IMR-90 (cell line): ENCODE data around the gene IGSF9B. TPM values are rescaled to one million over a fixed set of nuclear protein-coding genes. Genes with fewer than 3 reads are reported as not detected.

ENCODE experiments used
- ATAC-seq: fragments of 200-7000 bp; cut with Tn5 transposase; 2 replicates; pipeline ENCODE4 v1.9.1; 2020; ENCODE audit warnings: low read depth, mild to moderate bottlenecking, moderate library complexity
- BruUV-seq: library from RNA; stranded (reverse); fragments of 400-500 nt; replicated peaks from 2 replicates; lab custom pipeline; 2021; lab: Mats Ljungman, UMichigan
- CTCF ChIA-PET: fragments of 300-600 bp; formaldehyde crosslinking; extraction: SDS; loops from one replicate; lab custom pipeline; 2021; ENCODE audit warnings: antibody characterized with exemption; lab: Yijun Ruan, JAX
- POLR2A ChIA-PET: fragments of 300-600 bp; sonication (Branson Sonifier 250); formaldehyde crosslinking; loops from one replicate; lab custom pipeline; 2022; ENCODE audit warnings: antibody characterized with exemption; ENCODE audit not compliant: unreplicated experiment; lab: Charles Lee
- DNase-seq: peaks from one replicate; pipeline ENCODE4 v3.0.0; 2013
- H2AFZ ChIP-seq: replicated peaks from 2 replicates; pipeline ENCODE3; 2013; ENCODE audit warnings: low read length, mild to moderate bottlenecking; ENCODE audit not compliant: poor library complexity
- H2AK5ac ChIP-seq: 2 replicates; pipeline ENCODE4 v1.6.1; 2013; ENCODE audit warnings: low read depth, low read length, inconsistent platforms
- H2AK9ac ChIP-seq: replicated peaks from 2 replicates; pipeline ENCODE3; 2013; ENCODE audit warnings: mild to moderate bottlenecking, low read depth, low read length, moderate library complexity; ENCODE audit not compliant: poor library complexity
- H2BK120ac ChIP-seq: 2 replicates; pipeline ENCODE4 v1.6.1; 2013; ENCODE audit warnings: low read depth, low read length, inconsistent platforms
- H2BK15ac ChIP-seq: 3 replicates; pipeline ENCODE4 v1.6.1; 2013; ENCODE audit warnings: low read depth, low read length, inconsistent platforms
- H2BK20ac ChIP-seq: 2 replicates; pipeline ENCODE4 v1.6.1; 2013; ENCODE audit warnings: low read depth, mild to moderate bottlenecking, inconsistent platforms, low read length, moderate library complexity
- H2BK5ac ChIP-seq: 2 replicates; pipeline ENCODE4 v1.6.1; 2013; ENCODE audit warnings: mild to moderate bottlenecking, low read depth, low read length, inconsistent platforms; ENCODE audit not compliant: poor library complexity, severe bottlenecking
- H3K14ac ChIP-seq: replicated peaks from 2 replicates; pipeline ENCODE4 v1.6.1; 2013; ENCODE audit warnings: low read depth, low read length, inconsistent platforms
- H3K18ac ChIP-seq: 2 replicates; pipeline ENCODE4 v1.6.1; 2013; ENCODE audit warnings: low read depth, low read length, control low read depth
- H3K23ac ChIP-seq: 2 replicates; pipeline ENCODE4 v1.6.1; 2013; ENCODE audit warnings: low read depth, low read length, inconsistent platforms
- H3K27ac ChIP-seq: 2 replicates; pipeline ENCODE4 v1.5.1; 2013; ENCODE audit warnings: mild to moderate bottlenecking, control low read depth, low read length; ENCODE audit not compliant: insufficient read depth
- H3K27me3 ChIP-seq: 2 replicates; pipeline ENCODE4 v1.6.1; 2013; ENCODE audit warnings: low read length; ENCODE audit not compliant: control insufficient read depth, insufficient read depth
- H3K36me3 ChIP-seq: 2 replicates; pipeline ENCODE4 v1.6.1; 2013; ENCODE audit warnings: low read length, mixed read lengths; ENCODE audit not compliant: control insufficient read depth, insufficient read depth
- H3K4ac ChIP-seq: 2 replicates; pipeline ENCODE4 v1.6.1; 2013; ENCODE audit warnings: low read depth, low read length, inconsistent platforms
- H3K4me1 ChIP-seq: 2 replicates; pipeline ENCODE4 v1.6.1; 2013; ENCODE audit warnings: low read length, mixed read lengths; ENCODE audit not compliant: control insufficient read depth, insufficient read depth
- H3K4me2 ChIP-seq: 2 replicates; pipeline ENCODE4 v1.6.1; 2013; ENCODE audit warnings: low read depth, mild to moderate bottlenecking, control low read depth, low read length, moderate library complexity
- H3K4me3 ChIP-seq: 2 replicates; pipeline ENCODE4 v1.5.1; 2013; ENCODE audit warnings: low read depth, mild to moderate bottlenecking, control low read depth, low read length, moderate library complexity; ENCODE audit not compliant: insufficient read depth
- H3K56ac ChIP-seq: 2 replicates; pipeline ENCODE4 v1.6.1; 2013; ENCODE audit warnings: low read length, inconsistent platforms; ENCODE audit not compliant: insufficient read depth; ENCODE audit errors: extremely low read depth
- H3K79me1 ChIP-seq, 2 experiments: 2 replicates each; pipeline ENCODE4 v1.6.1; 2013; ENCODE audit warnings: low read length in 2 of 2, inconsistent platforms in 1 of 2, low read depth in 1 of 2
- H3K9ac ChIP-seq: 2 replicates; pipeline ENCODE4 v1.6.1; 2013; ENCODE audit warnings: low read depth, low read length, control low read depth
- H3K9me1 ChIP-seq: 2 replicates; pipeline ENCODE4 v1.6.1; 2013; ENCODE audit warnings: low read length, inconsistent platforms; ENCODE audit not compliant: insufficient read depth
- H3K9me3 ChIP-seq: 2 replicates; pipeline ENCODE4 v1.6.1; 2013; ENCODE audit warnings: low read length; ENCODE audit not compliant: control insufficient read depth, insufficient read depth
- H4K20me1 ChIP-seq: 2 replicates; pipeline ENCODE4 v1.6.1; 2013; ENCODE audit warnings: low read length, inconsistent platforms; ENCODE audit not compliant: insufficient read depth
- H4K5ac ChIP-seq: 2 replicates; pipeline ENCODE4 v1.6.1; 2013; ENCODE audit warnings: mild to moderate bottlenecking, low read depth, low read length, control low read depth
- H4K8ac ChIP-seq, 2 experiments: 2 replicates each; pipeline ENCODE4 v1.6.1; 2013; ENCODE audit warnings: low read depth in 2 of 2, low read length in 2 of 2, control low read depth in 1 of 2, inconsistent platforms in 1 of 2
- H4K91ac ChIP-seq: 2 replicates; pipeline ENCODE4 v1.6.1; 2013; ENCODE audit warnings: low read depth, low read length, inconsistent platforms; ENCODE audit not compliant: insufficient read depth
- BHLHE40 ChIP-seq: fragments of 150-350 bp; IDR thresholded peaks from 2 replicates; pipeline ENCODE4 v1.6.1; 2016; ENCODE audit warnings: mild to moderate bottlenecking, low read depth, low read length
- CEBPB ChIP-seq: IDR thresholded peaks from 2 replicates; pipeline ENCODE4 v1.6.1; 2012; ENCODE audit warnings: low read depth, low read length, improper control_type of control experiment
- CHD1 ChIP-seq: IDR thresholded peaks from 2 replicates; pipeline ENCODE4 v1.6.1; 2012; ENCODE audit warnings: low read depth, low read length, improper control_type of control experiment
- FOS ChIP-seq: fragments of 150-350 bp; IDR thresholded peaks from 2 replicates; pipeline ENCODE4 v1.6.1; 2016; ENCODE audit warnings: low read depth, low read length
- MAFK ChIP-seq: IDR thresholded peaks from 2 replicates; pipeline ENCODE4 v1.6.1; 2012; ENCODE audit warnings: low read depth, low read length, improper control_type of control experiment
- NFE2L2 ChIP-seq: fragments of 150-350 bp; IDR thresholded peaks from 2 replicates; pipeline ENCODE4 v1.6.1; 2016; ENCODE audit warnings: low read depth, mild to moderate bottlenecking, low read length
- RAD21 ChIP-seq: IDR thresholded peaks from 2 replicates; pipeline ENCODE4 v1.6.1; 2012; ENCODE audit warnings: low read length, improper control_type of control experiment
- RCOR1 ChIP-seq: IDR thresholded peaks from 2 replicates; pipeline ENCODE4 v1.6.1; 2012; ENCODE audit warnings: mild to moderate bottlenecking, low read length, improper control_type of control experiment; ENCODE audit not compliant: insufficient replicate concordance
- WGBS, 2 experiments: methylation state at CpG; one replicate each; pipeline versions ENCODE4 v1.1.5 to v1.1.7; 2013; ENCODE audit warnings: missing lambda C conversion rate in 2 of 2; ENCODE audit not compliant: insufficient read length in 1 of 2; ENCODE audit errors: extremely low coverage in 2 of 2; 5-methylcytosine and 5-hydroxymethylcytosine counted together
- dilution Hi-C: fragments of 300-500 bp; cut with HindIII; formaldehyde crosslinking; loops from one replicate; pipeline ENCODE4 v1.14.3; 2018; ENCODE audit warnings: low sequenced_read_pairs; ENCODE audit not compliant: unreplicated experiment
- in situ Hi-C: fragments of 300-500 bp; cut with MboI; formaldehyde crosslinking; loops from 3 replicates; pipeline ENCODE4 v1.14.3; 2019; ENCODE audit warnings: low sequenced_read_pairs, inconsistent platforms, mixed read lengths
- intact Hi-C: fragments of 100-400 bp; cut with micrococcal nuclease; formaldehyde crosslinking; loops from 2 replicates; pipeline ENCODE4 v1.10.0; 2022
- polyA plus RNA-seq, 3 experiments: library from polyadenylated mRNA; depleted of rRNA; stranded (reverse); fragments of >200 nt; gene quantifications; 2 replicates each; pipeline ENCODE4 v1.2.3, GENCODE V29; 2012; ENCODE audit warnings: low replicate concordance in 1 of 3
- total RNA-seq: library from RNA; depleted of rRNA; stranded (reverse); fragments of >200 nt; gene quantifications from 2 replicates; pipeline ENCODE4 v1.2.3, GENCODE V29; 2012
- TF ChIP-seq, protein P1 (sequence below): conservative IDR thresholded peaks from 2 replicates; pipeline ENCODE4 v1.5.1; 2012; ENCODE audit warnings: mild to moderate bottlenecking, low read depth, low read length, improper control_type of control experiment
- TF ChIP-seq, protein P2 (sequence below): fragments of 150-350 bp; IDR thresholded peaks from 2 replicates; pipeline ENCODE4 v1.6.1; 2016; ENCODE audit warnings: low read depth, mild to moderate bottlenecking, low read length, moderate library complexity, borderline replicate concordance
- TF ChIP-seq, protein P3 (sequence below): fragments of 150-350 bp; IDR thresholded peaks from 2 replicates; pipeline ENCODE4 v1.6.1; 2017; ENCODE audit warnings: mild to moderate bottlenecking, antibody characterized with exemption, low read length, low read depth

IGSF9B gene
- total and polyA plus RNA-seq, 2 of the 4 experiments (the other 2 are of a cell fraction), result under 0.01 to 0.10 TPM

DNA sequence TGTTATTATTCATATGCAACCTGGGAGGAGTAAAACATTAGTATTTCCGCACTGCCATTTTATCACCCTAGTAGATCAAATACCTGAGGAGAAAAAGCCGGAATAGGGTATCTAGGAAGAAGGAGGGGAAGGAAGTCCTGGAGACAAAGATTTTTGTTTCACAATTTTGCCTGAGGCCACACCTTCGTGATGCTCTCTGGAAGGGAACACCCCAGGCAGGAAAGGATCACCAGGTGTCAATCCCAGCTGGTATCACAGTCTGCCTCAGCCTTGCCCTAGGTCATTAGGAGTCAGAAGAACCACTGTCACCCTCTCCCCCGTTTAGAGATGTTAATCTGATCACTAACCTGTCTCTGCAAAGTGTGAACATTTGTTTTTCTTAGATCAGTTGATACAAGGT is 35.4 kb upstream of the IGSF9B start:
- ChIA-PET POLR2A (no interaction called here), CTCF (no interaction called here)
- Histone ChIP-seq H3K9me3 (no peaks in the 10 kb centered on the region), H4K8ac (no peak overlapping the region), H3K23ac (no peak overlapping the region), H3K4me3 (no peak overlapping the region), H2AFZ (no peak overlapping the region), H3K4ac (no peak overlapping the region), H4K20me1 (no peaks in the 10 kb centered on the region), H3K56ac (no peak overlapping the region), H2AK9ac (no peak overlapping the region), H3K79me1 (no peaks in the 10 kb centered on the region), H2BK5ac (no peak overlapping the region), H2AK5ac (no peak overlapping the region), H2BK120ac (no peak overlapping the region), H3K27ac (no peak overlapping the region), H4K91ac (no peak overlapping the region), H3K9me1 (no peaks in the 10 kb centered on the region), H2BK20ac (no peak overlapping the region), H2BK15ac (no peak overlapping the region), H3K18ac (no peak overlapping the region), H4K5ac (no peak overlapping the region), H3K4me2 (no peak overlapping the region), H3K14ac (no peak overlapping the region), H3K9ac (no peak overlapping the region), H3K4me1 (no peaks in the 10 kb centered on the region), H3K36me3 (no peaks in the 10 kb centered on the region), H3K27me3 (peaks cover 3% of the 10 kb centered on the region)
- DNase-seq (no peak), ATAC-seq (no peak)
- dilution Hi-C loops (no loop called here), in situ Hi-C loops (no loop called here), intact Hi-C loops (no loop called here)
- BruUV-seq, result no TSS peak
- WGBS, 2 experiments, result no CpG with 5 or more reads among the region's 4 CpGs
- TF ChIP-seq, protein P1, sequence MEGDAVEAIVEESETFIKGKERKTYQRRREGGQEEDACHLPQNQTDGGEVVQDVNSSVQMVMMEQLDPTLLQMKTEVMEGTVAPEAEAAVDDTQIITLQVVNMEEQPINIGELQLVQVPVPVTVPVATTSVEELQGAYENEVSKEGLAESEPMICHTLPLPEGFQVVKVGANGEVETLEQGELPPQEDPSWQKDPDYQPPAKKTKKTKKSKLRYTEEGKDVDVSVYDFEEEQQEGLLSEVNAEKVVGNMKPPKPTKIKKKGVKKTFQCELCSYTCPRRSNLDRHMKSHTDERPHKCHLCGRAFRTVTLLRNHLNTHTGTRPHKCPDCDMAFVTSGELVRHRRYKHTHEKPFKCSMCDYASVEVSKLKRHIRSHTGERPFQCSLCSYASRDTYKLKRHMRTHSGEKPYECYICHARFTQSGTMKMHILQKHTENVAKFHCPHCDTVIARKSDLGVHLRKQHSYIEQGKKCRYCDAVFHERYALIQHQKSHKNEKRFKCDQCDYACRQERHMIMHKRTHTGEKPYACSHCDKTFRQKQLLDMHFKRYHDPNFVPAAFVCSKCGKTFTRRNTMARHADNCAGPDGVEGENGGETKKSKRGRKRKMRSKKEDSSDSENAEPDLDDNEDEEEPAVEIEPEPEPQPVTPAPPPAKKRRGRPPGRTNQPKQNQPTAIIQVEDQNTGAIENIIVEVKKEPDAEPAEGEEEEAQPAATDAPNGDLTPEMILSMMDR, result no peak
- TF ChIP-seq, protein P2, sequence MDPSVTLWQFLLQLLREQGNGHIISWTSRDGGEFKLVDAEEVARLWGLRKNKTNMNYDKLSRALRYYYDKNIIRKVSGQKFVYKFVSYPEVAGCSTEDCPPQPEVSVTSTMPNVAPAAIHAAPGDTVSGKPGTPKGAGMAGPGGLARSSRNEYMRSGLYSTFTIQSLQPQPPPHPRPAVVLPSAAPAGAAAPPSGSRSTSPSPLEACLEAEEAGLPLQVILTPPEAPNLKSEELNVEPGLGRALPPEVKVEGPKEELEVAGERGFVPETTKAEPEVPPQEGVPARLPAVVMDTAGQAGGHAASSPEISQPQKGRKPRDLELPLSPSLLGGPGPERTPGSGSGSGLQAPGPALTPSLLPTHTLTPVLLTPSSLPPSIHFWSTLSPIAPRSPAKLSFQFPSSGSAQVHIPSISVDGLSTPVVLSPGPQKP, result no peak
- TF ChIP-seq MAFK, result no peak
- TF ChIP-seq, protein P3, sequence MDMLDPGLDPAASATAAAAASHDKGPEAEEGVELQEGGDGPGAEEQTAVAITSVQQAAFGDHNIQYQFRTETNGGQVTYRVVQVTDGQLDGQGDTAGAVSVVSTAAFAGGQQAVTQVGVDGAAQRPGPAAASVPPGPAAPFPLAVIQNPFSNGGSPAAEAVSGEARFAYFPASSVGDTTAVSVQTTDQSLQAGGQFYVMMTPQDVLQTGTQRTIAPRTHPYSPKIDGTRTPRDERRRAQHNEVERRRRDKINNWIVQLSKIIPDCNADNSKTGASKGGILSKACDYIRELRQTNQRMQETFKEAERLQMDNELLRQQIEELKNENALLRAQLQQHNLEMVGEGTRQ, result no peak
- TF ChIP-seq BHLHE40, result no peak
- TF ChIP-seq RAD21, result no peak
- TF ChIP-seq RCOR1, result no peak
- TF ChIP-seq CEBPB, result no peak
- no peak for TF ChIP-seq FOS
- TF ChIP-seq CHD1, result no peak
- no peak for TF ChIP-seq NFE2L2
